GM19397 (cell line): ENCODE results near the gene SLFN13.
A peak's percentile ranks its signal among the peaks of the same experiment; 100 is the strongest.
"Not testable (repeated sequence)": the region's sequence is repeated elsewhere in the genome, so short reads cannot be mapped to it uniquely, and the experiment has no call there.

ENCODE experiments used
- ATAC-seq: cut with Tn5 transposase; IDR thresholded peaks from one replicate; pipeline ENCODE4 v1.9.1; 2021; ENCODE audit warnings: mild to moderate bottlenecking, moderate library complexity; ENCODE audit not compliant: unreplicated experiment

Gene SLFN13

GRCh38 chr17:35448214-35448898 is at the start of gene SLFN13:
Gene SLFN13, minus strand, starts transcription at chr17:35448766. Its CDS starts 3,086 bp downstream, at chr17:35445680.
- peak; percentile 74 for ATAC-seq

- ATAC-seq = no peak
Observed at GRCh38 chr17:35496451-35497290, 48.1 kb upstream of the SLFN13 start.

GRCh38 chr17:35493040-35493439 is 44.5 kb upstream of the SLFN13 start:
- no peak for ATAC-seq

GRCh38 chr17:35491417-35491816 is 42.9 kb upstream of the SLFN13 start:
- ATAC-seq = no peak

- no peak for ATAC-seq
Observed at GRCh38 chr17:35489944-35490343, 41.4 kb upstream of the SLFN13 start.

GRCh38 chr17:35488991-35489390 is 40.4 kb upstream of the SLFN13 start:
- ATAC-seq = no peak

GRCh38 chr17:35486920-35487732 is 38.6 kb upstream of the SLFN13 start:
- ATAC-seq = no peak

- ATAC-seq = no peak
Observed at GRCh38 chr17:35479271-35479670, 30.7 kb upstream of the SLFN13 start.

- no peak for ATAC-seq
Observed at GRCh38 chr17:35477248-35477647, 28.7 kb upstream of the SLFN13 start.

- no peak for ATAC-seq
Observed at GRCh38 chr17:35476283-35476820, 27.8 kb upstream of the SLFN13 start.

- no peak for ATAC-seq
Observed at GRCh38 chr17:35468475-35468874, 19.9 kb upstream of the SLFN13 start.

GRCh38 chr17:35467824-35468223 is 19.3 kb upstream of the SLFN13 start:
- ATAC-seq = no peak

- peak; percentile 87 for ATAC-seq
Observed at GRCh38 chr17:35460354-35460851, 11.8 kb upstream of the SLFN13 start.

- ATAC-seq = not testable (repeated sequence)
Observed at GRCh38 chr17:35454035-35454434, 5.5 kb upstream of the SLFN13 start.

- no peak for ATAC-seq
Observed at GRCh38 chr17:35453171-35453570, 4.6 kb upstream of the SLFN13 start.

- ATAC-seq = no peak
Observed at GRCh38 chr17:35449371-35449931, 885 bp upstream of the SLFN13 start.

GRCh38 chr17:35448899-35449227 is 297 bp upstream of the SLFN13 start:
- ATAC-seq = no peak

GRCh38 chr17:35447499-35447898 is 1.1 kb downstream of the SLFN13 start:
- ATAC-seq = no peak

GRCh38 chr17:35438433-35438832 is 10.1 kb downstream of the SLFN13 start:
- ATAC-seq = no peak

- ATAC-seq = no peak
Observed at GRCh38 chr17:35433075-35433894, 15.3 kb downstream of the SLFN13 start.
